Tibial nerve (tissue), 3 donors: ENCODE results near the gene PISD.

Experiments used
- POLR2A ChIP-seq, 2 donors: fragments of 450-650 bp; IDR thresholded peaks; one replicate each; pipeline ENCODE4 v1.6.1; 2017; ENCODE audit warnings: antibody characterized with exemption in 2 of 2, mild to moderate bottlenecking in 2 of 2, moderate library complexity in 2 of 2
- TF ChIP-seq, protein P1 (sequence below), 5 experiments: fragments of 200-600 bp in 3 of 5; fragments of 450-650 bp in 2 of 5; sonication (generic) in 3 of 5; IDR thresholded peaks; one replicate each; pipeline ENCODE4 v1.5.1; 2016 to 2019; ENCODE audit warnings: antibody characterized with exemption in 5 of 5, mild to moderate bottlenecking in 3 of 5, moderate library complexity in 2 of 5

DNA sequence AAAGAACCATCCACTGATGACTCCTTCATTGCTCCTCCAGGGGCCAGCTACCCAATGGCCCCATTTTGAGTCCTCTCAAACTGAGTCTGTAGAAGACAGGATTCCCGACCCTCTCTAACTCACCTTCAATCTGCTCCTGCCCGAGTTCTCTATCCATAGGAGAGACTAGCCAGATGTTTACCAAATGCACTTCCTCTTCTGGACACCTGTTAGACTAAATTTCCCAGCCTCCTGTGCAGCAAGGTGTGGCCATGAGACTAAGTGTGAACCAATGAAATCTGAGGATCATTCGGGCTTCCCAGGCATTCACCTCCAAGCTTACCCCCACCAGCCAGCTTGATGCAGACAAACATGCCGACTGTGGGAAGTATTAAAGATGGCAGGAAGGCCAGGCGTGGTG is 7.6 kb downstream of the PISD start:
- TF ChIP-seq, protein P1, sequence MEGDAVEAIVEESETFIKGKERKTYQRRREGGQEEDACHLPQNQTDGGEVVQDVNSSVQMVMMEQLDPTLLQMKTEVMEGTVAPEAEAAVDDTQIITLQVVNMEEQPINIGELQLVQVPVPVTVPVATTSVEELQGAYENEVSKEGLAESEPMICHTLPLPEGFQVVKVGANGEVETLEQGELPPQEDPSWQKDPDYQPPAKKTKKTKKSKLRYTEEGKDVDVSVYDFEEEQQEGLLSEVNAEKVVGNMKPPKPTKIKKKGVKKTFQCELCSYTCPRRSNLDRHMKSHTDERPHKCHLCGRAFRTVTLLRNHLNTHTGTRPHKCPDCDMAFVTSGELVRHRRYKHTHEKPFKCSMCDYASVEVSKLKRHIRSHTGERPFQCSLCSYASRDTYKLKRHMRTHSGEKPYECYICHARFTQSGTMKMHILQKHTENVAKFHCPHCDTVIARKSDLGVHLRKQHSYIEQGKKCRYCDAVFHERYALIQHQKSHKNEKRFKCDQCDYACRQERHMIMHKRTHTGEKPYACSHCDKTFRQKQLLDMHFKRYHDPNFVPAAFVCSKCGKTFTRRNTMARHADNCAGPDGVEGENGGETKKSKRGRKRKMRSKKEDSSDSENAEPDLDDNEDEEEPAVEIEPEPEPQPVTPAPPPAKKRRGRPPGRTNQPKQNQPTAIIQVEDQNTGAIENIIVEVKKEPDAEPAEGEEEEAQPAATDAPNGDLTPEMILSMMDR (IDR thresholded peaks at IDR 0.05): no peak
- TF ChIP-seq POLR2A (IDR thresholded peaks at IDR 0.05): no peak
